Neural crest cell (in vitro differentiated cells): ENCODE measurements around the gene JPH3. TPM values are rescaled to one million over a fixed set of nuclear protein-coding genes. Genes with fewer than 3 reads are reported as not detected.

Source experiments
- DNase-seq: peaks from one replicate; pipeline ENCODE4 v3.0.0; 2021; ENCODE audit warnings: low read depth, mixed read lengths, low spot score
- H3K27ac Mint-ChIP-seq: one replicate; pipeline ENCODE4 v1.8.0; 2021; ENCODE audit warnings: mild to moderate bottlenecking, mixed read lengths; ENCODE audit not compliant: unreplicated experiment
- H3K27me3 Mint-ChIP-seq: 2 replicates; pipeline ENCODE4 v1.8.0; 2021; ENCODE audit warnings: low read depth, mild to moderate bottlenecking, mixed read lengths
- H3K36me3 Mint-ChIP-seq: 2 replicates; pipeline ENCODE4 v1.8.0; 2021; ENCODE audit warnings: low read depth, mild to moderate bottlenecking, mixed read lengths
- H3K4me1 Mint-ChIP-seq: 2 replicates; pipeline ENCODE4 v1.8.0; 2021; ENCODE audit warnings: mixed read lengths
- H3K4me3 Mint-ChIP-seq: one replicate; pipeline ENCODE4 v1.8.0; 2021; ENCODE audit warnings: mild to moderate bottlenecking, mixed read lengths
- H3K9me3 Mint-ChIP-seq: 2 replicates; pipeline ENCODE4 v1.8.0; 2021; ENCODE audit warnings: mixed read lengths
- total RNA-seq: library from RNA; stranded (reverse); gene quantifications from 2 replicates; pipeline ENCODE4 v1.2.1, GENCODE V29; 2021
- TF ChIP-seq, protein P1 (sequence below): fragments of 200-600 bp; sonication (generic); conservative IDR thresholded peaks from 2 replicates; pipeline ENCODE4 v1.5.0; 2021; ENCODE audit warnings: antibody characterized with exemption, mild to moderate bottlenecking

JPH3 gene
- total RNA-seq, 1 donor from 2014 or later = 9.1 TPM

DNA sequence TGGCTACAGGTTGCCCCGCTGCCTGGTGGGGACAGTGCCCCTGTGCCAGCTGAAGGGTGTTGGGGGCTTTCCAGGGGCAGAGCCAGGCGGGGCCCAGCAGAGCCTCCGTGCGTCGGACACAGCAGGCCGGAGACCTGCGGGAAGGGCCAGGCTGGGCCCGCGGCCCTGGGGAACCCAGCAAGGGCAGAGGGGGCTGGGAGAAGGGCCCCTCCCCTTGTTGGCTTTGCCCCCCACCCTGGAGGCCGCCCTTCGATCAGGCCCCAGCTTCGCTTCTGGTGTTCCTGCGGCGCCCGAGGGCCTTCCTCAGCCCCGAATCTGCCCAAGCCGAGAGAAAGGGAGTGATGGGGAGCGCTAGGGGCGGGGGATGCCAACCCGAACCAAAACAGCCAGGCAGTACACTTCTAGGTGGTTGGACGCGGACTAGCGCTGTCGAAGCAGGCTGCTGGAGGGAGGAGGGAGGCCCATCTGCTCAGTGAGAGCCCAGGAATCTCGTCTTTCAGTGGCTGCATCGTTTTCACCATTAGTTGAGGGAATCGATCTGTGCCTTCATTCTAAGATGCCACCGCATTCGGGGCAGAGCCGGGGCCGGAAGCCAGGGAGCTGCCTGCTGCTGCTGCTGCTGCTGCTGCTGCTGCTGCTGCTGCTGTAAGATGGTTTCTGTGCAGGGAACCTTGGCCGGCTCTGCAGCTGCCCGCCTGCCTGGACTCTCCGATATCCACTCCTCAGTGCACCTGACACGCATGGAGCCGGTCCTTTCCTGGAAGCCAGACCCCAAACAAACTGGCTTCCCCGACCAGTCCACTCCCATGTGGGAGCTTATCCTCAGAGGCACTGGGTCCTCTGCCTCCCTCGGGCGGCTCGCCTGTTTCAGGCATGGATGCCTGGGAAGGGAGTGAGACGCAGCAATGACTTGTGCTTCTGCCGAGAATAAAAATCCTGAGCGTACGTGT, 1.7 kb downstream of the JPH3 start:
- TF ChIP-seq, protein P1, sequence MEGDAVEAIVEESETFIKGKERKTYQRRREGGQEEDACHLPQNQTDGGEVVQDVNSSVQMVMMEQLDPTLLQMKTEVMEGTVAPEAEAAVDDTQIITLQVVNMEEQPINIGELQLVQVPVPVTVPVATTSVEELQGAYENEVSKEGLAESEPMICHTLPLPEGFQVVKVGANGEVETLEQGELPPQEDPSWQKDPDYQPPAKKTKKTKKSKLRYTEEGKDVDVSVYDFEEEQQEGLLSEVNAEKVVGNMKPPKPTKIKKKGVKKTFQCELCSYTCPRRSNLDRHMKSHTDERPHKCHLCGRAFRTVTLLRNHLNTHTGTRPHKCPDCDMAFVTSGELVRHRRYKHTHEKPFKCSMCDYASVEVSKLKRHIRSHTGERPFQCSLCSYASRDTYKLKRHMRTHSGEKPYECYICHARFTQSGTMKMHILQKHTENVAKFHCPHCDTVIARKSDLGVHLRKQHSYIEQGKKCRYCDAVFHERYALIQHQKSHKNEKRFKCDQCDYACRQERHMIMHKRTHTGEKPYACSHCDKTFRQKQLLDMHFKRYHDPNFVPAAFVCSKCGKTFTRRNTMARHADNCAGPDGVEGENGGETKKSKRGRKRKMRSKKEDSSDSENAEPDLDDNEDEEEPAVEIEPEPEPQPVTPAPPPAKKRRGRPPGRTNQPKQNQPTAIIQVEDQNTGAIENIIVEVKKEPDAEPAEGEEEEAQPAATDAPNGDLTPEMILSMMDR = no peak
- peaks cover 57% of the 10 kb centered on the region for H3K27me3 Mint-ChIP-seq
- H3K4me1 Mint-ChIP-seq = peaks cover 11% of the 10 kb centered on the region
- H3K27ac Mint-ChIP-seq = no peak overlapping the region
- H3K9me3 Mint-ChIP-seq = no peaks in the 10 kb centered on the region
- H3K36me3 Mint-ChIP-seq = peaks cover 4% of the 10 kb centered on the region
- peak overlapping the region; percentile 93 for H3K4me3 Mint-ChIP-seq
- DNase-seq = no peak

DNA sequence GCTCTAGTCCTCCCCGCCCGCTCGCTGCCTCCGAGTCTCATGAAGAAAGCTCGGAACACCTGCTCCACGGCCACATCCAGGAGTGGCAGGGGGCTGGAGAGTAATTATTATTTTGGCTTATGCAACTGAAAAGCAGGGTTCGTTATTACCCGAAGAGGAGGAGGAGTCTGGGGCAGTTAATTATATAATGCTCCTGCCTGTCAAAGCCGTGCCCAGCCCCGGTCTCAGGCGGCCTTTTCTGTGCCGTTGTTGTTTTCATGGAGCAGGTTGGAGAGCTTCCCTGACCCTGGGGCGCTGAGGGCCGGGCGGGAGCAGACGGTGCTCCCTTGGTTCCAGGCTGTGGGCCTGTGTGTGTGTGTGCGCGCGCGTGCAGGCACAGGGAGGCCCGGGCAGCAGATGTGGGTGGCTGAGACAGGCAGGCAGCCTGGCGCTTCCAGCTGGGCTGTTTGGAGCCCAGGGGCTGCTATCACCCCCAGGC, 2.4 kb downstream of the JPH3 start:
- DNase-seq = no peak
- Mint-ChIP-seq H3K9me3 (no peaks in the 10 kb centered on the region), H3K36me3 (peaks cover 4% of the 10 kb centered on the region), H3K27me3 (peaks cover 57% of the 10 kb centered on the region), H3K27ac (no peak overlapping the region), H3K4me1 (peaks cover 11% of the 10 kb centered on the region), H3K4me3 (peak overlapping the region; percentile 88)
- TF ChIP-seq, protein P1 = no peak

DNA sequence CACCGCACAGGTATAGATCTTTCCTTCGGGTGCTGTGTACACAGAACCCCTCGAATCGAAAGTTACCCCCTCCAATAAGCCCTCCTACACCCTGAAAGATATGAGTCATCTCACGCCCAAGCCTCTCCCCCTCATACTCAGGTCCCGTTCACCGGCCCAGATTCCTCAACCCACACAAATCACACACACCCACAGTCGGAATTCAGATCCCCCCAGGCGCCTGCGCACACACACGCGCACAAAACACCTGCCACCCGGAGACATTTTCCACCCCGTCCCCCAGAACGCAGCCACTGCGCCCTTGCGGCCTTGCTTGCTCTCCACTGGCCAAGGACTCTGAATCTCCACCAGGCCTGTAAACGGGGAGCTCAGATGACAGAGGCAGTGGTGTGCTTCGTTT, 4.9 kb downstream of the JPH3 start:
- no peaks in the 10 kb centered on the region for H3K9me3 Mint-ChIP-seq
- H3K4me3 Mint-ChIP-seq = peak overlapping the region; percentile 3
- TF ChIP-seq, protein P1 = no peak
- no peak overlapping the region for H3K27ac Mint-ChIP-seq
- peaks cover 76% of the 10 kb centered on the region for H3K27me3 Mint-ChIP-seq
- peaks cover 11% of the 10 kb centered on the region for H3K4me1 Mint-ChIP-seq
- H3K36me3 Mint-ChIP-seq = peaks cover 4% of the 10 kb centered on the region
- DNase-seq = no peak

DNA sequence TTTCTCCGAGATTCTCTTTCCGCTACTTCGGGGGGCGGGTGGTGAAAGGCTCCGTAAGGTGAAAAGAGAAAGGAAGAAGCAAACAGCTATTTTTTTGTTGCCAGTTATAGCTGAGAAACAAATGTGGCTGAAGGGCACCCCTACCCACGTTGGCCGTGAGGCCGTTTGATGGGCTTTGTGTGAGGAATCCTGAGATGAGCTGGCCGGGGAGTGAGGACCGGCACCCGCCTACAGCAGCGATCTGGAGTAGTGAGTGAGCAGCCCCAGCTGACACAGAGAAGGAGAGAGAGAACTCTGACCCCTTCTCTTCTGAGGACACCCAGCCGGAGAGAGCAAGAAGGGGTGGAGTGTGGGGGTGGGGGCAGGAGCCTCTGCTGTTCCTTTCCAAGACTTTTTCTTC, 5.6 kb downstream of the JPH3 start:
- Mint-ChIP-seq H3K27me3 (peaks cover 75% of the 10 kb centered on the region), H3K4me1 (peaks cover 11% of the 10 kb centered on the region), H3K27ac (no peak overlapping the region), H3K36me3 (peaks cover 4% of the 10 kb centered on the region), H3K4me3 (no peak overlapping the region), H3K9me3 (no peaks in the 10 kb centered on the region)
- no peak for DNase-seq
- TF ChIP-seq, protein P1 = no peak

DNA sequence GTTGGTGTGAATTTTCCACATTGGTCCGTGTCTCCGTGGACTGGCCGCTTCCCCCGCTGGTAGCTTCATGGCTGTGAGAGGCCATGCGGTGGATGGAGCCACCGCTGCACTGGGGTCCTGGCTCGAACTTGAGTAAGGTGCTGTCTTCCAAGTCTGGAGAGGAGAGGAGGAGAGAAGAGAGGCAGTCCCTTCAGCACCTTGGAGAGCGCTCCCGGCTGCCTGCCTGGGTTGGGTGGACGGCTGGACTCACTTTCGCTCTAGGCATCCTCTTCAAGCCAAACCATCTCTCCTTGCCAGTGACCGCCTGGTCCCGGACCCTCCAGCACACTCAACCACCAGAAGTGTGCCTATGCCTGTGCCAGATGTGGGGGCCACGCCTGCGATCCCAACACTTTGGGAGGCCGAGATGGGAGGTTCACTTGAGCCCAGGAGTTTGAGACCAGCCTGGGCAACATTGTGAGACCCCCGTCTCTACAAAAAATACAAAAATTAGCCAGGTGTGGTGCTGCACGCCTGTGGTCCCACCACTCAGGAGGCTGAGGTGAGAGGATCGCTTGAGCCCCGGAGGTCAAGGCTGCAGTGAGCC, 6.2 kb downstream of the JPH3 start:
- H3K9me3 Mint-ChIP-seq = no peaks in the 10 kb centered on the region
- DNase-seq = peak; percentile 80
- H3K27me3 Mint-ChIP-seq = peaks cover 69% of the 10 kb centered on the region
- H3K4me3 Mint-ChIP-seq = peak overlapping the region; percentile 15
- peaks cover 7% of the 10 kb centered on the region for H3K4me1 Mint-ChIP-seq
- no peak overlapping the region for H3K27ac Mint-ChIP-seq
- peaks cover 4% of the 10 kb centered on the region for H3K36me3 Mint-ChIP-seq
- TF ChIP-seq, protein P1 = no peak
